Skeletal muscle tissue (tissue), 4 donors: ENCODE measurements around the gene RNF167. TPM values are rescaled to one million over a fixed set of nuclear protein-coding genes. Genes with fewer than 3 reads are reported as not detected.

Experiments used
- H3K27ac ChIP-seq: one replicate; pipeline ENCODE4 v1.7.0; 2013; ENCODE audit warnings: mild to moderate bottlenecking, low read depth, low read length, inconsistent platforms
- H3K27me3 ChIP-seq, 3 donors: one replicate each; pipeline ENCODE4 v1.7.0; 2013; ENCODE audit warnings: low read length in 3 of 3; ENCODE audit not compliant: control insufficient read depth in 3 of 3, insufficient read depth in 3 of 3
- H3K36me3 ChIP-seq, 3 donors: one replicate each; pipeline ENCODE4 v1.7.0; 2013; ENCODE audit warnings: low read length in 3 of 3; ENCODE audit not compliant: control insufficient read depth in 3 of 3, insufficient read depth in 3 of 3
- H3K4me1 ChIP-seq, 3 donors: one replicate each; pipeline ENCODE4 v1.7.0; 2013; ENCODE audit warnings: low read length in 3 of 3, mild to moderate bottlenecking in 3 of 3; ENCODE audit not compliant: control insufficient read depth in 3 of 3, insufficient read depth in 3 of 3
- H3K4me3 ChIP-seq, 3 donors: one replicate each; pipeline ENCODE4 v1.7.0; 2013; ENCODE audit warnings: low read length in 3 of 3
- H3K9ac ChIP-seq, 3 donors: one replicate each; pipeline ENCODE4 v1.7.0; 2013; ENCODE audit warnings: low read length in 3 of 3, mild to moderate bottlenecking in 3 of 3, moderate library complexity in 2 of 3, low read depth in 1 of 3
- H3K9me3 ChIP-seq, 3 donors: one replicate each; pipeline ENCODE4 v1.7.0; 2013; ENCODE audit warnings: low read length in 3 of 3; ENCODE audit not compliant: control insufficient read depth in 3 of 3
- total RNA-seq: library from RNA; depleted of rRNA; stranded (reverse); fragments of >200 nt; gene quantifications from one replicate; pipeline ENCODE4 v1.2.3, GENCODE V29; 2014
- donor health status: Osteomylitis.

The RNF167 gene
- total RNA-seq, 1 donor from 2014 or later, result 12.0 TPM

DNA sequence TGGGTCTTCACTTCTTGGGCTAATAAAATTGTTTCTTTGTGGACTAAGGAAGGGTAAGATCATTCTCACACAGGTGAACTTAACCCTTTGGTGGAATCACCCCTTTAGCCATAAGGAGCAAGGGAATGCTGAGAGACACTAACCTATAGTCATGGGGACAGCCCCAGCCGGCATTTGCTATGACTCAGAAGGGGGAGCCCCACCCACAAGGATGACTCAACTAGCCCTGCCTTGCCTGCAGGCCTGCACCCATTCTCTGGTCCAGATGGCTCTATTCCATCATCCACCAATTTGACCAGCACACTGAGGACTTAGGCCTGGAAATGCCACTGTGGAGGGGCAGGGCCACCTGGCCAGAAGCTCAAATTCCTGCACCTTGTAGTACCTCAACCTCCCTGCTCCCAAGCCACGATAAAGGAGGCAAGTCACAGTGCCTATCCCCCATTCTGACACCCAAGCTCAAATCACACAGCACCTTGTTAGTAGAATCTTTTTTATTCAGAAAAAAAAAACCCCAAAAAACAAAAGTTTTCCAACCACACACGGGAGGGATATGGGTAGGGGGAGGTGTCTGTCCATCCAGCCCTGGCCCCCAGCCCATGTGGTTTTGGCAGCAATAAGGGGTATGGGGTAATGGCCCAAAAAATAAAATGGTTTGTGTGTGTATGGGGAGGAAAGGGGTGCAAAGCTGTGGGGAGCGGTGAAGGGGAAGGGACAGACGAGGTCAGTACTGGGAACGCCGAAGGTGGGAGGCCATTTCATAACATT lies 5.3 kb downstream of the RNF167 start:
- Histone ChIP-seq H3K4me3 (peak overlapping the region; percentile 23 to 46 (median 45)), H3K36me3 (peaks cover 38 to 42% (median 41%) of the 10 kb centered on the region in 3 donors), H3K27me3 (no peaks in the 10 kb centered on the region), H3K4me1 (peaks cover 42 to 66% (median 49%) of the 10 kb centered on the region in 3 donors), H3K9ac (peak overlapping the region; percentile 43 to 65 (median 51)), H3K27ac (peak overlapping the region; percentile 81), H3K9me3 (no peaks in the 10 kb centered on the region)

GRCh38 chr17:4945944-4946280 lies 5.8 kb downstream of the RNF167 start:
- H3K9ac ChIP-seq, result peak overlapping the region in 2 of 3 donors; percentile 51 to 65
- H3K27me3 ChIP-seq, result no peaks in the 10 kb centered on the region
- peaks cover 38 to 42% (median 41%) of the 10 kb centered on the region in 3 donors for H3K36me3 ChIP-seq
- H3K4me1 ChIP-seq, result peaks cover 42 to 66% (median 50%) of the 10 kb centered on the region in 3 donors
- H3K27ac ChIP-seq, result peak overlapping the region; percentile 98
- H3K9me3 ChIP-seq, result no peaks in the 10 kb centered on the region
- peak overlapping the region; percentile 58 to 95 (median 68) for H3K4me3 ChIP-seq

- Histone ChIP-seq H3K4me3 (peak overlapping the region; percentile 58 to 95 (median 68)), H3K27me3 (no peaks in the 10 kb centered on the region), H3K4me1 (peaks cover 37 to 65% (median 44%) of the 10 kb centered on the region in 3 donors), H3K36me3 (peaks cover 38 to 45% (median 41%) of the 10 kb centered on the region in 3 donors), H3K9ac (peak overlapping the region; percentile 4 to 65 (median 30)), H3K9me3 (no peaks in the 10 kb centered on the region), H3K27ac (peak overlapping the region; percentile 98)
Observed at GRCh38 chr17:4946312-4946976, 6.4 kb downstream of the RNF167 start.

DNA sequence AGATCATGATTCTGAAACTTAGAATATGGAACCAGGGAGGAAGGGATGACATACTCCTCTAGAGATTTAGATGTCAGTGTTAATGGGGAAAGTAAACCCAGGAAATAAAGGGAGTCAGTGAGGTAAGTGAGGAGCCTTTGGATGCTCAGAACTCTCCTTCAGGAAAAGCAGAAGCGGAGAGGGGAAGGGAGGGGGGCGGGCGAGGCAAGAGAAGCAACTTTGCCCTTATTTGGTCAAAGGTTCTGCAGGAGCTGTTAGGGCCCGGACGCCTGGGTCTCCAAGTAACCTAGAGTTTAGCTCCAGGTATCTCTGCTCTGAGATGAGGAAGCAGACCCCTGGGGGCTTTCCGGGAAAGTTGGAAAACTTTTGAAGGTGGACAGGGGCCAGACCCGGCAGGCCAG lies 6.9 kb downstream of the RNF167 start:
- H3K27me3 ChIP-seq, result no peaks in the 10 kb centered on the region
- H3K9me3 ChIP-seq, result no peaks in the 10 kb centered on the region
- peaks cover 33 to 64% (median 40%) of the 10 kb centered on the region in 3 donors for H3K4me1 ChIP-seq
- H3K36me3 ChIP-seq, result peaks cover 37 to 47% (median 43%) of the 10 kb centered on the region in 3 donors
- peak overlapping the region; percentile 4 to 65 (median 30) for H3K9ac ChIP-seq
- peak overlapping the region; percentile 98 for H3K27ac ChIP-seq
- peak overlapping the region; percentile 58 to 95 (median 68) for H3K4me3 ChIP-seq

DNA sequence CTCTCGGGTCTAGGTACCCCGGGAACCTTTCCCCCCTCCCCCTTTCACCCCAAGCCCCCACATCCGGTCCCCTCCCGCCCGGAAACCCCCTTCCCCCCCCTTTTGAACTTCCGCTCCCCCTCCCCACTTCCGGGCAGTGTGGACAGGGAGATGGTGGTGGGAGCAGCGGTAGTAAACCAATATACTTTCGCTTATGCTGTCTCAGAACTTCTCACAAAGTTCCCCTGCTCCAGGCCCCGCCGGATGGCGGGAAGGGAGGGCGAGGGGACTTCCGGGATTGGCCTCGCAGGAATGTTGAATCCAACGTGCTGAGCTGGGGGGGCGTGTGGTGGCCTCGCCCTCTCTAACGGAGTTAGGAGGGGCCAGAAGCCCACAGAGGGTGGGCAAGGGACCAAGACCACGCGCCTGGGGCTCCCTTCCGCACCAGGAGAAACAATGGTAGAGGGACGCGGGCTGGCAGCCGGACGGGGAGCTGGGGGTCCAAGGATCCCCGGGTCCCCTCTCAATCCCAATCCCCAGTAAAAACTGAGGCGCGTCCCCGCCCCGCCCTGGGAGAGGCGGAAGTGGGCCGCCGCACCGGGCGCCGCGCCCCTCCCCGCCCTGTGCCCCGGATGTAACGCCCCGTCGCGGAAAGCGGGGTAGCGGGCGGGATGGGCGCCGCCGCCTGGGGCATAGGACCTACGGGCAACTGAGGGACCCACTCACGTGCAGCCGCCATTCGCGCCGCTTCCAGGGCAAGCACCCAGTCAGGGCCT lies 7.5 kb downstream of the RNF167 start:
- H3K27ac ChIP-seq, result peak overlapping the region; percentile 98
- H3K4me1 ChIP-seq, result peaks cover 33 to 63% (median 38%) of the 10 kb centered on the region in 3 donors
- H3K9me3 ChIP-seq, result no peaks in the 10 kb centered on the region
- H3K9ac ChIP-seq, result peak overlapping the region; percentile 89 to 97 (median 93)
- peaks cover 32 to 43% (median 37%) of the 10 kb centered on the region in 3 donors for H3K36me3 ChIP-seq
- peak overlapping the region; percentile 83 to 98 (median 95) for H3K4me3 ChIP-seq
- H3K27me3 ChIP-seq, result no peaks in the 10 kb centered on the region

- Histone ChIP-seq H3K27me3 (no peaks in the 10 kb centered on the region), H3K27ac (peak within 1 kb of the TSS; percentile 98), H3K9ac (peak within 1 kb of the TSS; percentile 89 to 97 (median 93)), H3K9me3 (no peaks in the 10 kb centered on the region), H3K4me1 (peaks cover 38 to 61% (median 39%) of the 10 kb centered on the region in 3 donors), H3K4me3 (peak within 1 kb of the TSS; percentile 91 to 98 (median 95)), H3K36me3 (peaks cover 29 to 43% (median 36%) of the 10 kb centered on the region in 3 donors)
Observed at GRCh38 chr17:4948166-4948930, 8.3 kb downstream of the RNF167 start, which contains the start of gene PFN1. TSS of gene PFN1 (minus strand) at chr17:4948530. CDS start at chr17:4948394, 136 bp downstream.

DNA sequence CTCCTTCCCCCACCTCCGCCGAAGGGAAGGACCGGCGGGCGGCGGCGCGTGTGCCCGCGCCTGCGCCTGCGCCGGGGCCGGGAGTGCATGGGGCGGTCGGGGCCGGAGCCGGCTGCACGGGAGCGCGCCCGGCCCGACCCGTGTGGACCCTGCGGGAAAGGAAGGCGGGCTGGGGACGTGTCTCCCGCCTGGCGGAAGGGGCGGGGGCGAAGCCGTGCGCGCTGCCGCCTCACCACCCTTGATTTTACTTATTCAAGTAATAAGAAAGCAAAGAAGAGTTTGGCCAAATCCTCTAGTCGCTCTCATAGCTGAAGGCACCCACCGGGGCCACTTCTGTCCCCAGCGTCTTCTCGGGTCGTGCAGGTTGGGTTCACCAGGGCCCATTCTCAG lies 8.9 kb downstream of the RNF167 start:
- H3K27me3 ChIP-seq, result no peaks in the 10 kb centered on the region
- peaks cover 42 to 64% (median 45%) of the 10 kb centered on the region in 3 donors for H3K4me1 ChIP-seq
- no peaks in the 10 kb centered on the region for H3K9me3 ChIP-seq
- peak overlapping the region; percentile 77 to 90 (median 89) for H3K9ac ChIP-seq
- peak overlapping the region; percentile 98 for H3K27ac ChIP-seq
- H3K36me3 ChIP-seq, result peaks cover 32 to 44% (median 37%) of the 10 kb centered on the region in 3 donors
- peak overlapping the region; percentile 91 to 98 (median 95) for H3K4me3 ChIP-seq

- Histone ChIP-seq H3K36me3 (peaks cover 31 to 39% (median 34%) of the 10 kb centered on the region in 3 donors), H3K4me3 (peak overlapping the region; percentile 74 to 98 (median 83)), H3K9me3 (no peaks in the 10 kb centered on the region), H3K27me3 (no peaks in the 10 kb centered on the region), H3K4me1 (peaks cover 44 to 66% (median 51%) of the 10 kb centered on the region in 3 donors), H3K9ac (peak overlapping the region; percentile 77 to 90 (median 89)), H3K27ac (peak overlapping the region; percentile 98)
Observed at GRCh38 chr17:4949321-4950074, 9.4 kb downstream of the RNF167 start.
